ENCODE measurements around the gene PRR16.
"Not testable (repeated sequence)": the region's sequence is repeated elsewhere in the genome, so short reads cannot be mapped to it uniquely, and the experiment has no call there.

PRR16 gene

DNA sequence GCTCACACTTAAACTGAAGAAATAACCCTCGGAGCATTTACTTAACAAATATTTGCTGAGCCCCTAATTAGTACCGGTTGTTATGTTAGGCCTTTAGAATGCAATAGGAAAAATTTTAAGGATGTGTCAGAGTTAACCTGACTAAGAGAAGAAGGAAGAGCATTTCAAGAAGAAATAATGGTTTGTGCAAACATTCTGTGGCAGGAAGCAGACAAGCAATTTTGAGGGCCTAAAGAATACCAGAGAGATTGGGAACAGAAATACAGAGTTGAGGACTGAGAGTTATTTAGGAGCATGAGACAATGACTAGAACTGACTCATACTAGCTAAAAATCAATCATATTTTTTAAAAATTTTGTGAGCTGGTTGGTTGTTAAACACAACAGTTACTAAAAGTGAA is 218.8 kb downstream of the PRR16 start:
- DNase-seq: no peak

DNA sequence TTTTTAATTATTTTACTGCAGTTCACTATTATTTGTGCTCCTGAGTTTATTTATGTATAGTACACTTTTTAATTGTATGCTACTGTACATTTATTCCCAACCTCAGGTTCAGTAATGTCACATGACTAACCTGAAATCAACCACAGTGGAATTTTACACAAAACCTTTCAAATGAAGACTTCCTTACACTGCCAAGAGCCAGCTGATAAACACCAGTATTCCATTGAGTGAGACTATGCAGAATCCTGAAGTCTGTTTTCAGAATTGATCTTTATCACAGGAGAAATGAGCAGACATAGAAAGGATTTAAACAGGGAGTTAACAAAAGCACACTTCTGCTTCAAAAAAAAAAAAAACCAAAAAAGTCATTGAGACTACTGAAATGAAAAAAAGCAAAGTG is 219.5 kb downstream of the PRR16 start:
- no peak for DNase-seq

DNA sequence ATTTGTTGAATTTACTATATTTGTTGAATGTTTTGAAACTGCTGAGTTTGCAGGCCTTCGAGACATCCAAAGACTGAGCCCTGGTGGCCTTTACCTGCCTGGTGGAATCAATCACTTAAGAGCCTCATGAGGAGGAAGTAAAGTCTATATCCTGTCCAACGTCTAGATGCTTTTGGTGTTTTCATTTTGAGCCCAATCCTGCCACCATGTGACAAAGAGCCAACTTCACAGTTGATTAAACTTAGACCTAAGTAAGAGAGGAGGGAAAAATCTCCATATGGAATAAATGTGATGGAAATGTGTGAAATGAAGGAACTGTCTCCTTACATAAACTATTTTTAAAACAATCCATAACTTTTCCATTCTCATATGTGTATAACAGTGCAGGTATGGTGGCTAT is 220.1 kb downstream of the PRR16 start:
- no peak for DNase-seq

DNA sequence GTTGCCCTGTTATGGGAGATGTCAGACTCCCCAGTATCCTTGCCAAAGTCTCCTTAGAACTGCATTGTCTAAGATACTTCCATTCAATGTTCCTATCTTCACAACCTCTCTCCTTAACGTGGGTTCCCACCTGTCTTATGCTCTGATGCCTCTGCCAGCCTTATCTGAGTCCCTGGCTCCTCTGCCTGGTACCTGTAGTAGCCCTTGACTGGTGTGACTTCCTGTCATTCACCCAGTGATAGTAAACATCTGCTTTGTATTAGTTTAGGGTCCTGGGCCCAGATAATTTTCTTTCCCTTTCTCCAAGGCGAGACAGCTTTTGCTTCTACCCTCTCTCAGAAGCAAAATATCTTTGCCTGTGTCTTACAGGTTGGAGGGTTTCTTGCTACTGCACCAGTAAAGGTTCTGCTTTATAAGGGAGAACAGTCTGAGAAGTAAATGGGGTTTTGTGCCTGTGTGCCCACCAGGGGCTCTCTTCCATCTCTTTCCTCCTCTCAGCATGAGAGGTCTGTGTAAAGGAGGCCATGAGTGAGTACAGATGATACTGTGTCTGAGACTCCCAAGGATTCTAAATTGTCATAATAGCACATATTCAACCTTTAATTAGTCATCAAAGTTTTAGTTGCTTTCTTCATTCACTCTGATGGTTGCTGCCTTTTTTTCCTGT is 220.8 kb downstream of the PRR16 start:
- no peak for DNase-seq

DNA sequence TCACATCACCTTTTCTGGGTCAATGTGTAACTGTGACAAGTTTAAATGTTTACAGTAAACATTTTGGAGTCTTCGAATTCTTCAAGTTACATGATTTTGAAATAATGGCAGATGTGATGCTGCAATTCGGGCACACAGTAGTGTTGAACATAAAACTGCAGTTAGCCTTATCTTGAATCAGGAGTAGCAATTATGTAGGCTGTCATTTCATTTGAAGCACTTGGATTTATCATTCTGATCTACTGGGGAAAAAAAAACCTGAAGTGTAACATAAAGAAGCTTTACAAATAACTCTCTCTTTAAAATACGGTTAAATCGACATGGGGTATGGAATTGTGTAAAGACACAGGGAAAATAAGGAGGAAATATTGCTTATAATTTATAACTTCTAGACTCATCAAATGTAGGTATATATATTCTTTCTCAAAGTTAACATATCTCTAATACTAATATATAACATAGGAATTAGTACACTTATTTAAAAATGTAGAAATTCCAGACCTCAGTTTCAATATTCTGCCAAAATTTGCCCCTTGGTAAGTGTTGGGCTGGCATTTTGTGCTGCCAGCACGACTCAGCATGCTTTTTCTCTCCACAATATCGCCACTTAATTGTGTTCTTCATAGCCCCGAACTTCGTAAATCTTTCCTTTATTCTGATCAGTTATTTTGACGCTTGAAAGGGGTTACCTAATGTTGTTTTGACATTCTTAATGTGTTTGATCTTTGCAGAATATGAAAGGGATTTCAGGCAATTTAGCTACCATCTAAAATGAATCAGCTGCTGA is 226.7 kb downstream of the PRR16 start:
- DNase-seq: no peak

DNA sequence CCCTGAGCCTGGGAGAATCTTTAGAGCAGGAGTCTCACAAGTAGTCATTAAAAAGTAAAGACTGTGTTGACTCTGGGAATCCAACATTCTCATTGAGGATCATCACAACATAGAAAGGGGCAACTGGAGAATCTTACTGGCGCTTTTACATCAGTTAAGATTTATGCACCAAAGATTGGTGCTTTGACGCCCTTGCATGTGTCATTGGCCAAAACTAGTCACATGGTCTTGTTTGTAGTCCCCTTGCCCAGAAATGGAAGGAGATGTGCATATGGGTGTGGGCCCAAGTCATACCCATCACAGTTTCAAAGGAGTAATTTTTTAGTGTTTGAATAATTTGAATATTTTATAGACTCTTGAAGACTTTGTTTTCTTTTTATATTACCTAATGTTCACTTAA is 228.2 kb downstream of the PRR16 start:
- no peak for DNase-seq

DNA sequence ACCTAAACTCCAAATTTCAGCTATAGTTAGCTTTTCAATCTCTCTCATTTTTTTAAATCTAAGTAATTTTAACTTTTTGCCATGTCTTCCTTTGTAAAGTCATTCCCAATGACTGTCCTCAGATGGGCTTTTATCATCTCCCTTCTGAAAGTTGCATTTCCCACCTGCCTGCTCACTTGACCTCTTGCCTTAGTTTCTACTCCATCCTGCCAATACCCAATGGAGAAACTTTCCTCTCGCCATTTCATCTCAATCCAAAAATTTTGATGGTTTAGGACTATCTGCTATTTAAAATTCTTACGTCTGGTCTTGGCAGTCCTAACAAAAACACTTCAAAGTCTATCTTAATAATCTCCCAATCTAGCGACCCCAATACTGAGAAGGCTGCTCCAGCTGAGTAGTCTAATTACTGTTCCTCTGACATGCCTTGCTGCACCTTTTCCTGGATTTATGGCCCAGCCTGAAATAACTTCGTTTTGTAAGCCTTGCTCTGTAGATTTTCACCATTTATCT is 231.3 kb downstream of the PRR16 start:
- DNase-seq: no peak

DNA sequence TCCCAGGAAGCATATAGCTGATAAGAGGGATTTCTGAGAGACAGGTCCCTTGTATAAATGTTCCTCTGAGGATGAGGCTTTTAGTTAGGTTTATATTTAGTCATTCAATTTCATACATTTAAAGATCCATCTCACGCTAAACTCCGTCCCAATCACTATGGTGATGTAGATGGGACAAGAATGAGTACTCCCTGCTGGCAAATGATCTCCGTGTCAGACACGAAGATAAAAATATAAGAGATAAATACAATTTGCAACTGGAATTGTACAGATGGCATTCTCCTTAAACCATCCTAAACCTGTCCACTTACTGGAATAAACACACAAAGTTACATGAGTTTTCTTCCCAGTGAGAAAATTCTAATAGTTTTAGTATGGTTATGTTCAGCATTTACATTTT is 233.0 kb downstream of the PRR16 start:
- no peak for DNase-seq

DNA sequence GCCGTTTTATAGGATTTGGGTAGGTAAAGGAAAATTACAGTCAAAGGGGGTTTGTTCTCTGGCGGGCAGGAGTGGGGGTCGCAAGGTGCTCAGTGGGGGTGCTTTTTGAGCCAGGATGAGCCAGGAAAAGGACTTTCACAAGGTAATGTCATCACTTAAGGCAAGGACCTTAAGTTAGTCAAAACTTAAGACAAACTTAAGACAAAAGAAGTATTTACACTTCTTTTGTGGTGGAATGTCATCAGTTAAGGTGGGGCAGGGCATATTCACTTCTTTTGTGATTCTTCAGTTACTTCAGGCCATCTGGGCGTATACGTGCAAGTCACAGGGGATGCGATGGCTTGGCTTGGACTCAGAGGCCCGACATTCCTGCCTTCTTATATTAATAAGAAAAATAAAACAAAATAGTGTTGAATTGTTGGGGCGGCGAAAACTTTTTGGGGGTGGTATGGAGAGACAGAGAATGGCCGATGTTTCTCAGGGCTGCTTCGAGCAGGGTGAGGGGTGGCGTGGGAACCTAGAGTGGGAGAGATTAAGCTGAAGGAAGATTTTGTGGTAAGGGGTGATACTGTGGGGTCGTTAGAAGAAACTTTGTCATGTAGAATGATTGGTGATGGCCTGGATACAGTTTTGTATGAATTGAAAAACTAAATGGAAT is 233.7 kb downstream of the PRR16 start:
- not testable (repeated sequence) for DNase-seq

DNA sequence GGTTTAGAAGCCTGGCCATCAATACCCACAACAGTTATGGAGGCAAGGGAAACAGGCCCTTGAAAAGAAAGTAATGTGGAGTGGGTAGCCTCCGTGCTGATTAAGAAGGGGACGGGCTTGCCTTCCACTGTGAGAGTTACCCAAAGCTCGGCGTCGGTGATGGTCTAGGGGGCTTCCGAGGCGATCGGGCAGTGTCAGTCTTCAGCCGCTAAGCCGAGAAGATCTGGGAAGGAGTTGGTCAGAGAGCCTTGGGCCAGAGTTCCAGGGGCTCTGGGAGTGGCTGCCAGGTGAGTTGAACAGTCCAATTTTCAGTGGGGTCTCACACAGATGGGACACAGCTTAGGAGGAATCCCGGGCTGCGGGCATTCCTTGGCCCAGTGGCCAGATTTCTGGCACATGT is 236.6 kb downstream of the PRR16 start:
- DNase-seq: not testable (repeated sequence)

DNA sequence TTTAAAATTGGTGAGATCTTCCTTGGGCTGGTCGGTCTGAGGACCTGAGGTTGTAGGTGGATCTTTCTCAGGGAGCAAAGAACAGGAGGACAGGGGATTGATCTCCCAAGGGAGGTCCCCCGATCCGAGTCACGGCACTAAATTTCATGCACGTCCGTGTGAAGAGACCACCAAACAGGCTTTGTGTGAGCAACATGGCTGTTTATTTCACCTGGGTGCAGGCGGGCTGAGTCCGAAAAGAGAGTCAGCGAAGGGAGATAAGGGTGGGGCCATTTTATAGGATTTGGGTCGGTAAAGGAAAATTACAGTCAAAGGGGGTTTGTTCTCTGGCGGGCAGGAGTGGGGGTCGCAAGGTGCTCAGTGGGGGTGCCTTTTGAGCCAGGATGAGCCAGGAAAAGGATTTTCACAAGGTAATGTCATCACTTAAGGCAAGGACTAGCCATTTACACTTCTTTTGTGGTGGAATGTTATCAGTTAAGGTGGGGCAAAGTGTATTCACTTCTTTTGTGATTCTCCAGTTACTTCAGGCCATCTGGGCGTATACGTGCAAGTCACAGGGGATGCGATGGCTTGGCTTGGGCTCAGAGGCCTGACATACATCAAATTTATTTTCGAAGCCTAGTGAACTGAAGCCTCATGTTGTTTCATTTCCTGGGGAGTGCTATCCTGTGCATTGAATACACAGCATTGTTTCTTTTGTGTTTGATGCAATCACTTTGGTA is 238.9 kb downstream of the PRR16 start:
- not testable (repeated sequence) for DNase-seq

DNA sequence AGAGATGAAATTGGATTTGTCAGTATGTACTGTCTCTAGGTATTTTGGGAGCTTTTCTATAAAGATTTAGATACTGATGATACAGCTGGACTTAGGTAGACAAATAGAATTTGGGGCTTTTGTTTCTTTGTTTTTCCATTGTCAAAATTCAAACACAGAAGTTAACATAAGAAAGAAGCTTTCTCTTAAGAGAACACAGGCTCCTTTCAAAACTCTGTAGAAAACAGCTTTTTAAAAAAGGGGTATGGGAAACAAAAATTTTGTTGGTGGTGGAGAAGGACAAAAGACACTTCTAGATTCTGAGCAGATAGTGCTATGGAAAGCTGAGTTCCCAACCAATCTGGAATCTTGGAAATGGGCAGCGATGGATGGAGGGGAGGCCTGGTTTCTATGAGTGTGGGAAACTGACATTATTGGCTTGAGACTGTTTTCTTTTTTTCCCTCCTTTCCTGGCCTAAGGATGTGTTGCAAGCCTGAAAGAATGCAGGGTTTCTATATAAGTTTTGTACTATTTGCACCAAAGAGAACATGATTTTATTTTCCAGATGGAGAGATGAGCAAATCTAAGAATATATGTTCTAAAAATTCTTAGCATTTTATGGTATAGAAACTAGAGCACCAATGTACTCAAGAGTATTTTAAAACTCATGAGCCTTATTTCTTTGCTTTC is 240.0 kb downstream of the PRR16 start:
- DNase-seq: no peak

DNA sequence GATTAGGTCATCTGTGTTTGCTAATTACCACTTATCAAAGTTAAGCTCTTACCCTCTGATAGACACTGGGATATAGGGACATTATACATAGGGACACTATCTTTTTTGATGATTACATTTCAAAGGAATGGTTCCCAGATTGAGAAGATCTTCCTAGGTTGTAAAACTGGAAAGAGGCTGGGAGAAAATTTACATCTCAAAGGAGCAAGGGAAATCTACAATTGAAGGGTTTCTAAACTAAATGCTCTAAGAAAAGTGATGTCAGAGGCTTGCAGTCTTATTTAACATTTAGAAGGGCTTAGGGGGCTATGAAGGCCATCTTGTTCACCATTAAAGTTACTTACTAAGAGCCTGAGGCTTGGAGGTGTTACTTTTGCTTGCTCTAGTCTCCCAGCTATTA is 242.8 kb downstream of the PRR16 start:
- DNase-seq: no peak

DNA sequence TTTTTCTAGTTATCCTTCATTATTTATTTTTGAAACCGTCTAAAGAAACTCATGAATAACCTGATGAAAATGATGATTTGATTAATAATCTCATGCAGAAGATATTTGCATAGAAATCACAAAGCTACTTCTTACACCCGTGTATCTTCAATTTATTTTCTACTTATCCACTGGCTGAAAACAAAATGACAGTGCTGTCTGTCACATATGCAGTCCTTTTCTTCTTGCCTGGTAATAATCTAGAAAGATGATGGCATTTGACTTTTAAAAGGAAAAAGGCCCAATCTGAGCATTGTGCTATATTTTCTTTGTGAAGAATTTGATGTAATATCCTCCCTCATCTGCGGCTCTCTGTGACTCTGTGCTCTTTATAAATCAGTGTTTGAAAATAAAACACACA is 253.3 kb downstream of the PRR16 start:
- DNase-seq: no peak

DNA sequence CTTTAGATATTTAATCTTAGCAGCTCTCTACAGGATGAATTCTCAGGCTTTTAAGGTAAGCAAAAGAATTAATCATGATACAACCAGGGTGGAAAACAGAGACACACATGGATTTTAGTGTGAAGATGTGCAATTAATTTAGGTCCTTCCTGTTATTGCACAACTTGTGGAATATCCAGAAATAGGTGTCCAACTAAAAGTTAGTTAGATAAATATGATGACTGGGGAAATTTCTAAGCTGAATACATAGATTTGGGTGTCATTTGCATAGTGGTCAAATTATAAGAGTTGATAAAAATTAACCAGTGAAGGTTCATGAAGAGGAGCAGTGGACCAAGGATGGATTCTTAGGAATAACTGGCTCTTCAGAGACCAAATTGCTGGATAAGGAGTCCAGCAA is 266.1 kb downstream of the PRR16 start:
- DNase-seq: no peak

DNA sequence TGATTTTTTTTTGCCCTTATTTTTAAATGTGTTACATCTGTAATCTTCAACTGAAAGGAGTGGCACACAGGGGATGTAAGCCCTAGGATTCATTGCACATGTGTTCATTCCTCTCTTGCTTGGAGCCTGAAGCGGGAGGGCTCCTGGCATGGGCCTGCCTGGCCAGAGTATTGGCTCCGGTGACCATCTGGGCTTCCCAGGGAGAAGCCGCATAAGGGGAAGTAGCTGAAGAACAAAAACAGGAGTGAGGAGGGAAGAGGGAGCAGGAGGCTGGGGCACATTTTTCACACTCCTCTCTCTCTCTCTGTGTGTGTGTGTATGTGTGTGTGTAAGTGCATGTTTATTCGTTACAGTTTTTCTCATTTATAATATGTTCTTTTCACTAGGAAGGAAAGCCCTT is 269.9 kb downstream of the PRR16 start:
- DNase-seq: no peak

DNA sequence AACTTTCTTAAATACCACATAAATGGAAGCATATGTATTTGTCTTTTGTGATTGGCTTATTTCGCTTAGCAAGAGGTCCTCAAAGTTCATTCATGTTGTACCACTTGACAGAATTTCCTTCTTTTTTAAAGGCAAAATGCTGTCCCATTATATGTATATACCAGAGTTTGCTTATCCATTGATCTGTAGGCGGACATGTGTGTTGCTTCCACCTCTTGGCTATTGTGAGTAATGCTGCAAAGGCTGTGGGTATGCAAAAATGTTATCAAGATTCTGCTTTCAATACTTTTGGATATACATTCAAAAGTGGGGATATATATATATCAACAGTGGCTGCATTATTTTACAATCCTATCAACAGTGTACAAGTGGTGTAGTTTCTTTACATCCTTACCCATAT is 271.0 kb downstream of the PRR16 start:
- no peak for DNase-seq

Measured in activated CD4-positive, CD25-positive, alpha-beta regulatory T cell (primary cell).